ENCODE results near the gene CPLX1. TPM values are rescaled to one million over a fixed set of nuclear protein-coding genes. Genes with fewer than 3 reads are reported as not detected.

Gene CPLX1
- polyA plus RNA-seq, 3 donors, result not detected

DNA sequence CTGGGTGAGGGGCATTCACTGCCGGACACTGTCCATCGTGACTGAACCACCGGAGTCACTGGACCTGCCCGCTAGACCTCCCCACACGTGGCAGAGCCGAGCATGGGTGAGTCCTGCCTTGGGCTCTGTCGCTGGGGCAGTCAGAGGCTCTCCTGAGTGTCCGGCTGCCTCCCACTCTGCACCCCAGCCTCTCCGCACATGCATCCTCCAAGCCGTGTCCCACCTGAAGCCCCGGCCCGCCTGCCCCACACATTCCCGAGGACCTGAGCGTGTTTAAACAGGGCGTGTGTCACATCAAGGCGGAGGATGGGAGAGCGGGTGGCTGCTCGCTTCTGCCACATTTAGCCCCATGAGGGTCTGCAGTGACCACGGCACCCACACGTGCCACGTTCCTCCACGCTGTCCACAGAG lies 4.7 kb downstream of the CPLX1 start:
- peaks cover 16 to 38% of the 10 kb centered on the region in 2 donors for H3K27me3 ChIP-seq (ENCODE audit: control insufficient read depth in 2 of 2, insufficient read depth in 2 of 2, low read length in 2 of 2)
- no peak for DNase-seq
- peaks cover 40 to 67% (median 51%) of the 10 kb centered on the region in 3 donors for H3K27me3 Mint-ChIP-seq (ENCODE audit: low read depth in 3 of 3)
- peaks cover 0 to 11% (median 0%) of the 10 kb centered on the region in 7 donors for H3K9me3 Mint-ChIP-seq
- H3K4me1 ChIP-seq (ENCODE audit: control insufficient read depth in 1 of 2, insufficient read depth in 2 of 2, low read length in 2 of 2), result no peaks in the 10 kb centered on the region
- no peaks in the 10 kb centered on the region for H4K20me1 ChIP-seq (ENCODE audit: insufficient read depth, low read length)
- H3K36me3 ChIP-seq (replicated peaks in 1 of 2; ENCODE audit: control insufficient read depth in 1 of 2, insufficient read depth in 2 of 2, low read length in 2 of 2), result no peaks in the 10 kb centered on the region
- no peak overlapping the region for H3K4me3 Mint-ChIP-seq
- no peak overlapping the region for H3K27ac ChIP-seq (ENCODE audit: low read depth in 1 of 2, low read length in 2 of 2)
- H3K9me3 ChIP-seq (replicated peaks in 1 of 2; ENCODE audit: control insufficient read depth in 1 of 2, insufficient read depth in 1 of 2, low read length in 2 of 2), result peaks cover 4 to 10% of the 10 kb centered on the region in 2 donors
- no peak overlapping the region for H3K9ac ChIP-seq (ENCODE audit: insufficient read depth, low read length, poor library complexity, severe bottlenecking)
- H3K36me3 Mint-ChIP-seq, result no peaks in the 10 kb centered on the region
- H3K4me2 ChIP-seq (replicated peaks; ENCODE audit: extremely low read depth, low read length, poor library complexity, severe bottlenecking), result no peak overlapping the region
- H3K79me2 ChIP-seq (ENCODE audit: insufficient read depth, low read length), result no peaks in the 10 kb centered on the region
- WGBS (ENCODE audit: insufficient coverage), result 91% methylated on average over 22 of the region's 22 CpGs
- intact Hi-C loops (cut with micrococcal nuclease), result no loop called here
- no peaks in the 10 kb centered on the region for H3K4me1 Mint-ChIP-seq
- no peak overlapping the region for H2AFZ ChIP-seq (ENCODE audit: insufficient read depth, low read depth, low read length, poor library complexity, severe bottlenecking)
- TF ChIP-seq, protein P1, sequence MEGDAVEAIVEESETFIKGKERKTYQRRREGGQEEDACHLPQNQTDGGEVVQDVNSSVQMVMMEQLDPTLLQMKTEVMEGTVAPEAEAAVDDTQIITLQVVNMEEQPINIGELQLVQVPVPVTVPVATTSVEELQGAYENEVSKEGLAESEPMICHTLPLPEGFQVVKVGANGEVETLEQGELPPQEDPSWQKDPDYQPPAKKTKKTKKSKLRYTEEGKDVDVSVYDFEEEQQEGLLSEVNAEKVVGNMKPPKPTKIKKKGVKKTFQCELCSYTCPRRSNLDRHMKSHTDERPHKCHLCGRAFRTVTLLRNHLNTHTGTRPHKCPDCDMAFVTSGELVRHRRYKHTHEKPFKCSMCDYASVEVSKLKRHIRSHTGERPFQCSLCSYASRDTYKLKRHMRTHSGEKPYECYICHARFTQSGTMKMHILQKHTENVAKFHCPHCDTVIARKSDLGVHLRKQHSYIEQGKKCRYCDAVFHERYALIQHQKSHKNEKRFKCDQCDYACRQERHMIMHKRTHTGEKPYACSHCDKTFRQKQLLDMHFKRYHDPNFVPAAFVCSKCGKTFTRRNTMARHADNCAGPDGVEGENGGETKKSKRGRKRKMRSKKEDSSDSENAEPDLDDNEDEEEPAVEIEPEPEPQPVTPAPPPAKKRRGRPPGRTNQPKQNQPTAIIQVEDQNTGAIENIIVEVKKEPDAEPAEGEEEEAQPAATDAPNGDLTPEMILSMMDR (IDR thresholded peaks at IDR 0.05), result no peak
- peak overlapping the region in 1 of 7 donors; percentile 32 for H3K27ac Mint-ChIP-seq
- no peak overlapping the region for H3K4me3 ChIP-seq (replicated peaks in 1 of 3; ENCODE audit: low read depth in 2 of 3, low read length in 3 of 3)

DNA sequence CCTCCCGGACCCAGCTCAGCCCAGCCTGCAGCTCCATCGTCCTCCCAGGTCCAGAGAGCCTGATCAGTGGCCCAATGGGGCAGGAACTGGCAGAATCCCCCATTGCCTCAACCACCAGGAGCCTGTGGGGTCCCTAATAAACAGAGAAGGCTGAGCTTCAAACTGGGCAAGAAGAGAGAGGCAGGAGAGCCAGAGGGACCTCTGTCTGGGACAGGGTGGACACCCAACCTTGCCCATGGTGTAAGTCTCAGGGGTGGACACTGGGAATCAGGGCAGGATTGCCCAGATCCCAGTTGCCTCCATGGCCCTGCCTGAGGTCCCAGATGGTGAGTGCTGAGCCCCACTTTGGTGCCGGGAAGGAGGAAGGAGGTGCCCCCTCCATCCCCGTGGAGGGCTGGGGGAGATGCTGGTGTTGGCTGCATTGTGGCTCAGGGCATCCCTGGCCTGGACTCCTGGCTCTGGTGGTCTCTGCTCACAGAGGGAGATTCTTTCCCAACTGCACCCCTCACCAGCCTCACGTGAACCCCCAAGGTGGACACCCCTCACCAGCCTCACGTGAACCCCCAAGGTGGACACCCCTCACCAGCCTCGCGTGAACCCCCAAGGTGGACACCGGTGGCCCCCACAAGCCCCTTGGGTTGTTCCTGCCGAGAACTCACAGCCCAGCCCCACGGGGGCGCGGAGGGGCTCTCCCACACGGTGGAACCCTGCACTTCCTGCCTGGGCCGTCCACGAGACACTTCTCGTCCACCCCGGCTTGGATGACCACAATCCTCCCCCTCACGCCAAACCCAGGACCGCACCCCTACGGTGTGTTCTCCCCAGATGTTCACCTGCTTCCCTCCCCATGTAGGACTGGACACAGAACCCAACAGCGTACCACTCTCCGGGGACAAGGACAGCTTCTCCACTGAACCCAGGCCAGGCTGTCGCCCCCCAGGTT lies 5.4 kb downstream of the CPLX1 start:
- H3K4me1 ChIP-seq (ENCODE audit: control insufficient read depth in 1 of 2, insufficient read depth in 2 of 2, low read length in 2 of 2), result no peaks in the 10 kb centered on the region
- Mint-ChIP-seq H3K9me3 (peaks cover 0 to 11% (median 0%) of the 10 kb centered on the region in 7 donors), H3K27ac (no peak overlapping the region), H3K4me3 (peak overlapping the region in 1 of 2 donors; percentile 7), H3K27me3 (ENCODE audit: low read depth in 3 of 3) (peaks cover 41 to 71% (median 49%) of the 10 kb centered on the region in 3 donors), H3K36me3 (no peaks in the 10 kb centered on the region), H3K4me1 (no peaks in the 10 kb centered on the region)
- H3K27me3 ChIP-seq (ENCODE audit: control insufficient read depth in 2 of 2, insufficient read depth in 2 of 2, low read length in 2 of 2), result peaks cover 16 to 43% of the 10 kb centered on the region in 2 donors
- peaks cover 4 to 10% of the 10 kb centered on the region in 2 donors for H3K9me3 ChIP-seq (replicated peaks in 1 of 2; ENCODE audit: control insufficient read depth in 1 of 2, insufficient read depth in 1 of 2, low read length in 2 of 2)
- no peaks in the 10 kb centered on the region for H4K20me1 ChIP-seq (ENCODE audit: insufficient read depth, low read length)
- no peaks in the 10 kb centered on the region for H3K79me2 ChIP-seq (ENCODE audit: insufficient read depth, low read length)
- no peak overlapping the region for H3K27ac ChIP-seq (ENCODE audit: low read depth in 1 of 2, low read length in 2 of 2)
- intact Hi-C loops (cut with micrococcal nuclease), result no loop called here
- 89% methylated on average over 19 of the region's 24 CpGs for WGBS (ENCODE audit: insufficient coverage)
- no peak overlapping the region for H2AFZ ChIP-seq (ENCODE audit: insufficient read depth, low read depth, low read length, poor library complexity, severe bottlenecking)
- H3K4me3 ChIP-seq (replicated peaks in 1 of 3; ENCODE audit: low read depth in 2 of 3, low read length in 3 of 3), result no peak overlapping the region
- no peak overlapping the region for H3K4me2 ChIP-seq (replicated peaks; ENCODE audit: extremely low read depth, low read length, poor library complexity, severe bottlenecking)
- no peak for DNase-seq
- TF ChIP-seq, protein P1 (IDR thresholded peaks at IDR 0.05), result no peak
- no peaks in the 10 kb centered on the region for H3K36me3 ChIP-seq (replicated peaks in 1 of 2; ENCODE audit: control insufficient read depth in 1 of 2, insufficient read depth in 2 of 2, low read length in 2 of 2)
- no peak overlapping the region for H3K9ac ChIP-seq (ENCODE audit: insufficient read depth, low read length, poor library complexity, severe bottlenecking)
